Hematopoietic multipotent progenitor cell treated with erythropoietin and hydrocortisone succinate and interleukin-3 and kit ligand, for 17 days (in vitro differentiated cells): Measurements from ENCODE around the gene CKB.
"Not testable (repeated sequence)": the region's sequence is repeated elsewhere in the genome, so short reads cannot be mapped to it uniquely, and the experiment has no call there.

Experiments used
- DNase-seq: peaks from one replicate; pipeline ENCODE4 v3.0.0-alpha.2; 2015; ENCODE audit warnings: low spot score

The CKB gene

DNA sequence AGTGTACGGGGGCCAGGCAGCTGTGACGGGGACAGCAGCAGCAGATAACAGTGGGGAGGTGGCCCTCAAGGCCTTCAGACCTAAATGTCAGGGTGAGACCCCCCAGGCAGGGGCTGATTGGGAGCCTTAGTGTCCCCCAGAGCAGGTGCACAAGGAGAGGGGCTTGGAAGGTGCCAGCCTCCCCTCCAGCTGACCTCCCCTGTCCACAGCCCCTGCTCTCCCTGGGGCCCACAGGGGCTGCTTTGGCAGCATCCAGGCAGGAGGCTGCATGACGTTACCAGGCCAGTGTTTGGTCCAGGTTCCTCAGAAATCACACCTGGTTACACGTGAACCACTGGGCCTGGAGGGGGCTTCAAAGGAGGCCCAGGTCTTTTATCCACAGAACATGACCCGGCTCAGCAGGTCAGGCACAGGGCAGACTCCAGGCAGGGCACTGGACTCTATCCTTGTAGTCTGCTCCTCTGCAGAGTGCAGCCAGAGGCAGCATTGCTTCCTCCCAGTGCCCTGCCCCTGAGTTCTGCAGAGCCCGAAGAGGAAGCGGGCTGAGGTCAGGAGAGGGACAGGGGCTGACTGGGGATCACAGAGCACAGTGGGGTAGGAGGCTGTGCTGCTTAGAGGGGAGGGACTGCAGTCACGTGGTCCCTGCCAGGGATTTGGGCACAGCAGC lies 3.8 kb upstream of the CKB start:
- no peak for DNase-seq

- not testable (repeated sequence) for DNase-seq
These were observed 3.0 kb upstream of the CKB start for GRCh38 chr14:103525430-103526246.

- no peak for DNase-seq
These were observed 1.6 kb upstream of the CKB start for GRCh38 chr14:103524002-103524935.

DNA sequence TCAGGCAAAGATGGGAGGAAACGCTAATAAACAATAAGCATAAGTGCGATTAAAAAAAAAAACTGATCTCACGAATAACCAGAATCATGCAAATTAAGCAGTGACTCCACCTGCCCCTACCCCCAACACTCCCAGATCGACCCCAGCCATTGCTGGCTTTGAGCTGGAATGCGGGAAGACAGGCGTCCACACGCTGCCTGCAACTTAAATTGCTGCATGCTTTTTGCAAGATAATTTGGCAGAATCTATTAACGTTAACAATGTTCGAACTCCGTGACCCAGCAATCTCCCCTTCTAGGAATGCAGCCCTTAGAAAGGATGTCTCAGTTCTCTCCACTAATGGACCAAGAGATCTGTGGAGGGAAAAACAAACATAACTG lies 935 bp upstream of the CKB start:
- DNase-seq: no peak

DNA sequence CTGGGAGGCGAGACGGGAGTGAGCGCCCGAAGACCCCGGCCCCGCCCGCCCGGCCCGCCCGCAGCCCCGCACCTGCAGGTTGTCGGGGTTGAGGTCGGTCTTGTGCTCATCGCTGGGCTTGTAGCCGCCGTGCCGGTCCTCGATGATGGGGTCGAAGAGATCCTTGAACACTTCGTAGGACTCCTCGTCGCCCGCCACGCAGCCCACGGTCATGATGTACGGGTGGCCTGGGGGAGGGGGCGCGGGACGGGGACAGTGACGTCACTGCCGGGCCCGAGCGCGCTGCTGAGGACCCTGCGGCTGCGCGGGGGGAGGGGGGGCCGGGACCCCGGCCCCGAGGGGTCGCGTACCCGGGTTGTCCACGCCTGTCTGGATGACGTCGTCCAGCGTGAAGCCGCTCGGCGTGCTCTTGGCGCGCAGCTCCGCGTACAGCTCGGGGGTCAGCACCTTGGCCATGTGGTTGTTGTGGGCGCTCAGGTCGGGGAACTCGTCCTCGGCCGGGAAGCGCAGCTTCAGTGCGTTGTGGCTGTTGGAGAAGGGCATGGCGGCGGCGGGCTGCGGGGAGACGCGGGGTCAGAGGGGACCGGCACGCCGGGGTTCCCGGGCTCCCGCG lies 573 bp downstream of the CKB start:
- DNase-seq: no peak

DNA sequence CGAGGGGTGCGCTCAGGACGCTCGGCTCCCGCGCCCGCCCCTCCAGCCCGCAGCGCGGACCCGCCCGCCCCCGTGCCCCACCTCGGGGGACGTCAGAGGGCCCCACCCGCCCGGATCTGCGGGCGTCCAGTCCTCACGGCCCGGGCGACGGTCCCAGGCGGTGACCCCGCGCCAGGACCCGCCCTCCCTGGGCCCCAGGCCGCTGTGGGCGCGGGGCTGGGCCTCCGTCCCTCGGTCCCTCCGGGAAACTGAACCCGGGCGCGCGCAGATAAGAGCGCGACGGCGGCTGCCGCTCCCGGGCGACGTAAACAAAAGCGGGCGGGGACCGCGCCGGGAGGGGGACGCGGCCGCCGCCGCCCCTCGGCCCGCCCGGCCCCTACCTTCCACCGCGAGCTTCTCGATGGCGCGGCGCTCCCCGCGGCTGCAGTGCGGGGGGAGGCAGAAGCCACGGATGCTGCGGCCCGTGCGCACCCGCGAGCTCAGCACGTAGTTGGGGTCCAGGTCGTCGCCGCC lies 1.1 kb downstream of the CKB start:
- DNase-seq: peak; percentile 55

- peak; percentile 84 for DNase-seq
These were observed 1.8 kb downstream of the CKB start for GRCh38 chr14:103520657-103521437.

DNA sequence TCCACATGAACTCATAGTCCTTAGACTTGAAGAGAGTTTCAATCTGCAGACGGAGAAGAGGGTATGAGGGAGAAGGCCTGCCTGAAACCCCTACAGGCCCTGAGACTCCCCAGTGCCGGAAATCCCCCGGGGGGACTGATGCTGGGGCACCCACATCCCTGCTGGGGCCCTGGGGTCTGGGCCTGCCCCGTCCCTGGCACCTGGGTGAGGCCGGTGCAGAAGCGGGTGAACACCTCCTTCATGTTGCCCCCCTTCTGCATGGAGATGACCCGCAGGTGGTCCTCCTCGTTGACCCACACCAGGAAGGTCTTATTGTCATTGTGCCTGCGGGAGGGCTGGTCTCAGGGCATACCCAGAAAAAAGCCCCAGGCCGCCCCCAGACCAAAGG lies 2.4 kb downstream of the CKB start:
- DNase-seq: no peak

GRCh38 chr14:103519837-103520212 lies 2.8 kb downstream of the CKB start:
- DNase-seq: no peak

DNA sequence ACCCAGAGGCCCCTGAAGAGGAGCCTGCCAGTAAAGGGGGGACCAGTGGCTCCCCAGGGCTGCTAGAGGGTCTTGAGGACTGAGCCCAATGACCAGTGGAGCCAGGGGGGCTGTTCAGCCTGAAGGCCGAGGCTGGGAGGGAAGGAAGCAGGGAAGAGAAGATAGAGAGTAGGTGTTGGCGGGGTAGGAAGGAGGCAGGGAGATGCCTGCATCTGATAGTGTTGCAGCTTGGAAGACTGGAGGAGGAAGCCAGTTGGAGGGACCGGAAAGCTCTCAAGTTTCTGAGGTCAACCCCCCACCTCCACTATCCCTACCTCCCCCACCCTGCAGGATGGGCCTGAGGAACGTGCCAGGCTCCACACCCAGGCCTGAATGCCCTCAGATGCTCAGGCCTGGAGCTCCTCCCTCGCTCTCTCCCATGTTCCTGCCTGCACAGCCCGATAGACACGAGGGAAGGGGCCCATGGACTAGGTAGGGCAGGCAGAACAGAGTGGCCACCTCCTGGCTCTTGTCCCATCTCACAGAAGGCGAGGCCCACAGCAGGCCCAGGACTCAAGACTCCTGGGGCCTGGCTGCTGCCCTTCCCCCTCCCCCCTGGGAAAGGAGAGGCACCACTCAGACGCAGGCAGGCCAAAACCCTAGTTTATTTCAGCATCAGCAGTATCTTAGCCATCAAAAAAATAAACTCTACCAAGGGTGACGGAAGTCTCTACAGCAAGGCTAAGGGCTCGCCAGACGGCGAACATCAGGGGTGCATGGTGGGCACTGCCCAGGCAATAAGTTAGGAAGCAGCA lies 3.4 kb downstream of the CKB start:
- DNase-seq: no peak

DNA sequence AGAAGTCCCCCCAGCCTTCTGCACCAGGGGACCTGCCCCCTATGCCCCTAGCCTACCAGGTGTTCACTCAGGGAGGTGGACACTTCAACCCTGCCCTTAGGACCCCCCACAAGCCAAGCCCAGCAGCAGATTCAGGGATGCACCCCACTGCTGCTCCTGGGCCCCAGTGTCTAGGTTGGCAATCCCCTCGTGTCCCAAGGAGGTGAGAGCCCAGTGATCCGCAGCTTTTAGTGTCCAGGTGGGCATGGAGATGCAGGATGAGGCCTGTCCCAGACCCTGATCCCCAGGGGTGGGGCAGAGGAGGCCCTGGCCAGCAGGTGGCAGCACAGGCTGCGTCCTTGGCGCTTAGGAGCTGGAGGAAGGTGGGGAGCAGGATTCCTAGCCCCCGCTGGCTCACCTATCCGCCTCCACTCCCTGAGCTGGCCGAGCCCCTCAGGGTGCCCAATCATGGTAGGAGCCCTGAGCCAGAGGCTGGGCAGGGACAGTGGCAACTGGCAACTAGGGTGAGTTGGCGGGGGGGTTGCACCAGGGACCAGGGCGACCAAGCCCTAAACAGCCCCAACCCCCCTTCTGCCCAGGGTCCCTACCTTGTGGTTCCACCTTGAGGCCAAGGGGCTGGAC lies 4.1 kb downstream of the CKB start:
- peak; percentile 70 for DNase-seq

DNA sequence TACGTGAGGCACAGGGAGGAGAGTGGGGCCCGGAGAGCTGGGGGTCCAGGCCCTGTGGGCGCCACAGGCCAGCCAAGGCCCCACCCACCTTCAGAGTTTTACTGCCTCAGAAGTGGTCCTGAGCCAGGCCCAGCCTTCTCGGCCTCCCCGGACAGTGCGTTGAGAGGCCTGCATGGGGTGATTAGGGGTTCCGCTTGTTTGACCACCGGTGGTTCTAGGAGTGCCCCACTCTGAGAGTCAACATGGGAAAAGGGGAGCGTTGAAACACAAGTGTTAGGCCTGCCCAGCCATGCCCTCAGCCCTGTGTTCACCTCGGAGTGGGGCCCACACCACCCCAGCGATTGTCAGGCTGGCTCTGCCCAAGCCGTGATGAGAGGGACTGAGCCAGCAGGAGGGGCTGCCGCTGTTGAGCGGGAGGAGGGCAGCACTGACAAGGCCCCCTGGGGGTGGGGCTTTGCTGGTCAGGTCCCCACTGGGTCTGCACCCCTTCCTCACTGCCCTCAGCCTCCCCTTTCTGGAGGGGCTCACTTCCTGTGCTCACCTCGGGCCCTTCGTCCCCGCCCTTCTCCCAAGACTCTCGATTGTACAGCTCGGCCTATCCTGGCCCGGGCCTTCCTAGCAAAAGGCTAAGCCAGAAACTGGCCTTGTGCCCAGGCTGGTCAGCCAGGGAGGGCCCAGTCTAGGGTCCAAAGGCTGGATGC lies 4.8 kb downstream of the CKB start:
- no peak for DNase-seq

DNA sequence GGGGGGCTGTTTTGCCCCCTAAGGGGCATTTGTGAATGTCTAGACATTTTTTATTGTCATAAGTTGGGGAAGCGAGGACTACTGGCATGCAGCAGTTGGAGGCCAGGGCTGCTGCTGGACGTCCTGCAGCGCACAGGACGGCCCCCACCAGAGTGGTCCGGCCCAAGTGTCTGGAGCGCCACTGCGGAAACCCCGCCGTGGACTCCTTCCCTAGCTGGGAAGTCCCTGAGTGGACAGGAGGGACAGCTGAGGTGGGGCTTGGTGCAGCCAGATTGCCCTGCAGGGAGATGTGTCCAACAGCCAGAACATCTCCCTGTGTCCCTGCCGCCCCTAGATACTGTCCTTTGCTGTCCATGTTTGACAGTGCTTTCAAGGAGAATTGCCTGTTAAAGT lies 5.5 kb downstream of the CKB start:
- DNase-seq: no peak

DNA sequence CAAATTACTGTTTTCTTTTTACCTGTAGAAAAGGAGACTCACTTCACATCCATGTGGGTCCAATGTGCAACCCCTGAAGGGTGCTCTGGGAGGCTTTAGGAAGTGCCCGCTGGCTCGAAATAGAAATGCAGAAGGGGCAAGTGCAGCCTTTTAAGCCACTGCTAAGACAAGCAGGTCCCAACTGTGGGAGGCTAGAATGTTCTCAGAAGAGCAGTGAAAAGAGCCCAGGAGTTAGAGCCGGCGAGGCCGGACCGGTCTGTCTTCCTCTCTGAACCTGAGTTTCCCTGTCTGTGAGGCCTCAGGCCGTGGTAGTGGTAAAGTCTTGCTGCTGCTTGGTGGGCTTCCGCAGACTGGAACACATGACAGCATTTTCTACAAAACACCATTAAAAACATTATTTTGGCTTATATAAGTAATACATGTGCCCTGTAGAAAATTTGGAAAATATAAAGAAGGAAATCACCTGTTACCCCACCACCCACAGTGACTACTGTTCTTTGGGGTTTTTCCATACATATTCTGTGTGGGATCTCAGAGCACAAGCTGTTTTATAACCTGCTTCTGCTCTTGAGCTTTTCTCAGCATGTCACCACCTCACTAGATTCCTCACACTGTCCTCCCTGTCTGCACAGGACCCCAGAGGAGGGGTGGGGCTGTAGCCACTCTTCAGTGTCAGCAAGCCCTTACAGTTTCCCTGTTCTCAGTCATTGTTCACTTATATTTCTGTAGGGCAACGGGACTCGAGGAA lies 6.0 kb downstream of the CKB start:
- DNase-seq: no peak

DNA sequence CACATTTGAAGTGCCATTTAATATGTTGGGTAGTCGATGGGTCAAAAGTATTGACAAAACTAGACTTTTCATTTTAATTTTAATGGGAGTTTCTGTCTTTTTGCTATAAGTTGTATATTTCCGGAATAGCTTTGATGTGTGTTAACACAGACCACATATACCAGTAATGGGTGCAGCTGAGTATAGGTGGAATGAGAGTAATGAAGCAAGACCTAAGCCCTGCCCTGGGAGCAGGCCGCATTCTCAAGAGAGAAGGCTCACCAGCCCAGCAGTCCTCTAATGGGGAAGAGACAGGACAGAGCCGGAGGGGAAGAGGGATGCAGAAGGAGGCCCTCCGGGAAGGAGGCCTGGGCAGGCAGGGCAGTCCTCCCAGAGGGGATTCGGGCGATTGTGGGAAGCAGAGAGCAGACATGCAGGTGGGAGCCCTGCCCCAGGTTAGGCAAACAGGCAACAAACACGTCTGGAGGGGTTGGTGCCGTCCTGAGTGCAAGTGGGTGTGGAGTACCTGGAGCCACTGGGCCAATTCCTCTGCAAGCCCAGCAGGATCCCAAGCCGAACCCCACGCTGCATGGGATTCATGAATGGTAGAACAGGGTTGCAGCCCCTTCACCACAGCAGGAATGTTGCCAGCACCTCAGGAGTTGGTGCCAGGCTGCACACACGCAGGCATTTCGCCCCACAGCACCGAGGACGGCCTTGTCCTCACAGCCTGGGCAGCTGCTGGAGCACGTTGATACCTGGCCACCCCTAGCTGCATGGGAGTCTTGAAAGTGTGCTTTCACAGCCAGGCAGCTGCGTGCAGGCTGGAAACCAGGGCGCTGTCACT lies 7.8 kb downstream of the CKB start:
- DNase-seq: no peak

GRCh38 chr14:103512701-103513611 lies 9.7 kb downstream of the CKB start:
- DNase-seq: peak; percentile 54

- DNase-seq: not testable (repeated sequence)
These were observed 10.4 kb downstream of the CKB start for GRCh38 chr14:103512180-103512579.
